Glutamatergic neuron (in vitro differentiated cells): ENCODE data around the gene AFF2. TPM values are rescaled to one million over a fixed set of nuclear protein-coding genes. Genes with fewer than 3 reads are reported as not detected.

Experiments
- DNase-seq: peaks from one replicate; pipeline ENCODE4 v3.0.0; 2022
- H3K27ac Mint-ChIP-seq: one replicate; pipeline ENCODE4 v1.8.0; 2020; ENCODE audit warnings: mild to moderate bottlenecking, mixed read lengths, inconsistent platforms; ENCODE audit not compliant: unreplicated experiment
- H3K27me3 Mint-ChIP-seq: one replicate; pipeline ENCODE4 v1.8.0; 2020; ENCODE audit warnings: mild to moderate bottlenecking, moderate library complexity, mixed read lengths, inconsistent platforms; ENCODE audit not compliant: unreplicated experiment
- H3K36me3 Mint-ChIP-seq: one replicate; pipeline ENCODE4 v1.8.0; 2020; ENCODE audit warnings: mild to moderate bottlenecking, mixed read lengths, inconsistent platforms; ENCODE audit not compliant: unreplicated experiment
- H3K4me1 Mint-ChIP-seq: one replicate; pipeline ENCODE4 v1.8.0; 2020; ENCODE audit warnings: mild to moderate bottlenecking, low read depth, mixed read lengths, inconsistent platforms; ENCODE audit not compliant: unreplicated experiment
- H3K4me3 Mint-ChIP-seq: one replicate; pipeline ENCODE4 v1.8.0; 2020; ENCODE audit warnings: mild to moderate bottlenecking, mixed read lengths, inconsistent platforms; ENCODE audit not compliant: unreplicated experiment
- H3K9me3 Mint-ChIP-seq: one replicate; pipeline ENCODE4 v1.8.0; 2020; ENCODE audit warnings: mild to moderate bottlenecking, moderate library complexity, mixed read lengths, inconsistent platforms; ENCODE audit not compliant: unreplicated experiment
- CTCF ChIP-seq: fragments of 200-600 bp; sonication (generic); IDR thresholded peaks from one replicate; pipeline ENCODE4 v1.5.0; 2021; ENCODE audit not compliant: partially characterized antibody, unreplicated experiment
- total RNA-seq: library from RNA; stranded (reverse); fragmentation: NEBNext Ultra II Directional; extraction: Animal tissue kit (Norgen Biotek cat#: 25700); gene quantifications from one replicate; pipeline ENCODE4 v1.2.1, GENCODE V29; 2021; ENCODE audit not compliant: unreplicated experiment

AFF2 gene
- total RNA-seq, 1 donor from 2014 or later = 12.2 TPM

GRCh38 chrX:148854306-148854705 lies 353.9 kb downstream of the AFF2 start:
- no peak for DNase-seq
- Mint-ChIP-seq H3K4me3 (no peak overlapping the region), H3K4me1 (peaks cover 2% of the 10 kb centered on the region), H3K27me3 (no peaks in the 10 kb centered on the region), H3K9me3 (no peaks in the 10 kb centered on the region), H3K27ac (no peak overlapping the region), H3K36me3 (no peaks in the 10 kb centered on the region)
- no peak for TF ChIP-seq CTCF

- H3K36me3 Mint-ChIP-seq = no peaks in the 10 kb centered on the region
- no peak for DNase-seq
- TF ChIP-seq CTCF = no peak
- no peak overlapping the region for H3K4me3 Mint-ChIP-seq
- H3K27ac Mint-ChIP-seq = no peak overlapping the region
- H3K4me1 Mint-ChIP-seq = peaks cover 2% of the 10 kb centered on the region
- H3K27me3 Mint-ChIP-seq = no peaks in the 10 kb centered on the region
- no peaks in the 10 kb centered on the region for H3K9me3 Mint-ChIP-seq
Observed at GRCh38 chrX:148856505-148856904, 356.1 kb downstream of the AFF2 start.

GRCh38 chrX:148865277-148866210 lies 365.1 kb downstream of the AFF2 start:
- TF ChIP-seq CTCF = no peak
- Mint-ChIP-seq H3K27me3 (no peaks in the 10 kb centered on the region), H3K9me3 (no peaks in the 10 kb centered on the region), H3K4me1 (no peaks in the 10 kb centered on the region), H3K4me3 (no peak overlapping the region), H3K36me3 (no peaks in the 10 kb centered on the region), H3K27ac (no peak overlapping the region)
- DNase-seq = no peak

GRCh38 chrX:148867596-148867995 lies 367.2 kb downstream of the AFF2 start:
- H3K4me1 Mint-ChIP-seq = no peaks in the 10 kb centered on the region
- no peak for TF ChIP-seq CTCF
- no peak overlapping the region for H3K27ac Mint-ChIP-seq
- H3K4me3 Mint-ChIP-seq = no peak overlapping the region
- H3K27me3 Mint-ChIP-seq = peaks cover 2% of the 10 kb centered on the region
- H3K36me3 Mint-ChIP-seq = no peaks in the 10 kb centered on the region
- DNase-seq = no peak
- H3K9me3 Mint-ChIP-seq = no peaks in the 10 kb centered on the region

GRCh38 chrX:148871422-148872160 lies 371.2 kb downstream of the AFF2 start:
- Mint-ChIP-seq H3K36me3 (no peaks in the 10 kb centered on the region), H3K4me3 (no peak overlapping the region), H3K9me3 (no peaks in the 10 kb centered on the region), H3K4me1 (no peaks in the 10 kb centered on the region), H3K27ac (no peak overlapping the region), H3K27me3 (peaks cover 2% of the 10 kb centered on the region)
- TF ChIP-seq CTCF = no peak
- no peak for DNase-seq
